Testis (tissue), 2 donors: Measurements from ENCODE around the gene GRIA1.

Experiments used
- POLR2A ChIP-seq: fragments of 450-650 bp; IDR thresholded peaks from one replicate; pipeline ENCODE4 v1.6.1; 2017; ENCODE audit warnings: antibody characterized with exemption, mild to moderate bottlenecking, moderate library complexity
- TF ChIP-seq, protein P1 (sequence below), 3 experiments: fragments of 450-650 bp in 2 of 3; fragments of 200-600 bp in 1 of 3; sonication (generic) in 1 of 3; IDR thresholded peaks; one replicate each; pipeline ENCODE4 v1.5.1; 2016 to 2019; ENCODE audit warnings: antibody characterized with exemption in 3 of 3, mild to moderate bottlenecking in 2 of 3, moderate library complexity in 1 of 3

DNA sequence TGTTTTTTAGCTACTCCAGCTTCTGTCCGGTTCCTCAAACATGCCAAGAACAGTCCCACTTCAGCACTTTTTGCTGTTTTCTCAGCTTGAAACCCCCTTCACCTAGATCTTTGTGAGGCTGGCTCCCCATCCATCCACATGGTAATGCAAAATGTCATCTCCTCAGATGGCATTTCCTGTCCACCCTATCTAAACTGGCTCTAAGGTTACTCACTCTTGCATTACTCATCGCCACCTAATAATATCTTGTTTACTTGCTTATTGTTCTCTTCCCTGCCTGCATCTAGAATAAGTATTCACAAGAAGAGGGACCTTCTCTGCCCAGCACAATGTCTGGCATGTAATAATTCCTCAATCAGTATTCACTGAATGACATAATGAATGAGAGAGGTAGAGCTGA lies 328.2 kb downstream of the GRIA1 start:
- no peak for TF ChIP-seq POLR2A
- TF ChIP-seq, protein P1, sequence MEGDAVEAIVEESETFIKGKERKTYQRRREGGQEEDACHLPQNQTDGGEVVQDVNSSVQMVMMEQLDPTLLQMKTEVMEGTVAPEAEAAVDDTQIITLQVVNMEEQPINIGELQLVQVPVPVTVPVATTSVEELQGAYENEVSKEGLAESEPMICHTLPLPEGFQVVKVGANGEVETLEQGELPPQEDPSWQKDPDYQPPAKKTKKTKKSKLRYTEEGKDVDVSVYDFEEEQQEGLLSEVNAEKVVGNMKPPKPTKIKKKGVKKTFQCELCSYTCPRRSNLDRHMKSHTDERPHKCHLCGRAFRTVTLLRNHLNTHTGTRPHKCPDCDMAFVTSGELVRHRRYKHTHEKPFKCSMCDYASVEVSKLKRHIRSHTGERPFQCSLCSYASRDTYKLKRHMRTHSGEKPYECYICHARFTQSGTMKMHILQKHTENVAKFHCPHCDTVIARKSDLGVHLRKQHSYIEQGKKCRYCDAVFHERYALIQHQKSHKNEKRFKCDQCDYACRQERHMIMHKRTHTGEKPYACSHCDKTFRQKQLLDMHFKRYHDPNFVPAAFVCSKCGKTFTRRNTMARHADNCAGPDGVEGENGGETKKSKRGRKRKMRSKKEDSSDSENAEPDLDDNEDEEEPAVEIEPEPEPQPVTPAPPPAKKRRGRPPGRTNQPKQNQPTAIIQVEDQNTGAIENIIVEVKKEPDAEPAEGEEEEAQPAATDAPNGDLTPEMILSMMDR (IDR thresholded peaks at IDR 0.05): no peak
